ENCODE data around the gene RTKN2.
"Not testable (repeated sequence)": the region's sequence is repeated elsewhere in the genome, so short reads cannot be mapped to it uniquely, and the experiment has no call there.

- not testable (repeated sequence) for TF ChIP-seq POLR2A (IDR thresholded peaks at IDR 0.05)
- TF ChIP-seq, protein P1, sequence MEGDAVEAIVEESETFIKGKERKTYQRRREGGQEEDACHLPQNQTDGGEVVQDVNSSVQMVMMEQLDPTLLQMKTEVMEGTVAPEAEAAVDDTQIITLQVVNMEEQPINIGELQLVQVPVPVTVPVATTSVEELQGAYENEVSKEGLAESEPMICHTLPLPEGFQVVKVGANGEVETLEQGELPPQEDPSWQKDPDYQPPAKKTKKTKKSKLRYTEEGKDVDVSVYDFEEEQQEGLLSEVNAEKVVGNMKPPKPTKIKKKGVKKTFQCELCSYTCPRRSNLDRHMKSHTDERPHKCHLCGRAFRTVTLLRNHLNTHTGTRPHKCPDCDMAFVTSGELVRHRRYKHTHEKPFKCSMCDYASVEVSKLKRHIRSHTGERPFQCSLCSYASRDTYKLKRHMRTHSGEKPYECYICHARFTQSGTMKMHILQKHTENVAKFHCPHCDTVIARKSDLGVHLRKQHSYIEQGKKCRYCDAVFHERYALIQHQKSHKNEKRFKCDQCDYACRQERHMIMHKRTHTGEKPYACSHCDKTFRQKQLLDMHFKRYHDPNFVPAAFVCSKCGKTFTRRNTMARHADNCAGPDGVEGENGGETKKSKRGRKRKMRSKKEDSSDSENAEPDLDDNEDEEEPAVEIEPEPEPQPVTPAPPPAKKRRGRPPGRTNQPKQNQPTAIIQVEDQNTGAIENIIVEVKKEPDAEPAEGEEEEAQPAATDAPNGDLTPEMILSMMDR (IDR thresholded peaks at IDR 0.05) = not testable (repeated sequence)
Observed at GRCh38 chr10:62241521-62241920, 27.1 kb downstream of the RTKN2 start.
